AG04450 (cell line): ENCODE results near the gene CARS2. TPM values are rescaled to one million over a fixed set of nuclear protein-coding genes. Genes with fewer than 3 reads are reported as not detected.

Experiments used
- CTCF ChIA-PET: fragments of 300-600, 350-600 bp; formaldehyde crosslinking; extraction: SDS; loops from one replicate; lab custom pipeline; 2022; ENCODE audit warnings: antibody characterized with exemption, inconsistent platforms; lab: Charles Lee
- POLR2A ChIA-PET: fragments of 350-600 bp; formaldehyde crosslinking; extraction: SDS; loops from one replicate; lab custom pipeline; 2021; ENCODE audit warnings: antibody characterized with exemption, inconsistent platforms; lab: Yijun Ruan, JAX
- DNase-seq: peaks from one replicate; pipeline ENCODE4 v3.0.0-alpha.2; 2011; ENCODE audit warnings: low read depth, low spot score
- H3K27ac ChIP-seq: one replicate; pipeline ENCODE4 v1.5.1; 2012; ENCODE audit warnings: low read depth, low read length, control low read depth
- H3K27me3 ChIP-seq: one replicate; pipeline ENCODE4 v1.6.0; 2012; ENCODE audit warnings: low read length; ENCODE audit not compliant: control insufficient read depth, insufficient read depth
- H3K4me3 ChIP-seq: 2 replicates; pipeline ENCODE4 v1.5.1; 2011; ENCODE audit warnings: mild to moderate bottlenecking, low read depth, low read length, control low read depth
- H3K9me3 ChIP-seq: 2 replicates; pipeline ENCODE4 v1.5.1; 2012; ENCODE audit warnings: low read length; ENCODE audit not compliant: control insufficient read depth, insufficient read depth
- CTCF ChIP-seq: IDR thresholded peaks from 2 replicates; pipeline ENCODE4 v1.5.1; 2011; ENCODE audit warnings: low read depth, low read length, control low read depth, inconsistent platforms
- polyA plus RNA-seq: library from polyadenylated mRNA; depleted of rRNA; stranded (reverse); fragments of >200 nt; gene quantifications from 2 replicates; pipeline ENCODE4 v1.2.3, GENCODE V29; 2011

CARS2 gene
- polyA plus RNA-seq, 1 experiment: 51.5 TPM

- H3K27me3 ChIP-seq: no peaks in the 10 kb centered on the region
- H3K27ac ChIP-seq: no peak overlapping the region
- ChIA-PET CTCF (interaction anchor here (1.2 to 3.0 kb wide), 2 partner anchors 97 to 99 kb away, joined by 3 to 11 read pairs; no protein-coding TSS in a partner anchor), POLR2A (no interaction called here)
- DNase-seq: no peak
- no peak for TF ChIP-seq CTCF
- H3K4me3 ChIP-seq: no peak overlapping the region
- H3K9me3 ChIP-seq: peaks cover 12% of the 10 kb centered on the region; the same call in 1 of the 2 replicates
Measured at GRCh38 chr13:110719036-110719710, 13.3 kb upstream of the CARS2 start.

- Histone ChIP-seq H3K9me3 (peaks cover 12% of the 10 kb centered on the region; the same call in 1 of the 2 replicates), H3K4me3 (peak overlapping the region; percentile 90), H3K27me3 (no peaks in the 10 kb centered on the region), H3K27ac (peak overlapping the region; percentile 61)
- TF ChIP-seq CTCF: no peak
- no peak for DNase-seq
- CTCF ChIA-PET: interaction anchor here (0.9 to 3.0 kb wide), 2 partner anchors 102 to 192 kb away, joined by 3 to 11 read pairs; no protein-coding TSS in a partner anchor
- POLR2A ChIA-PET: interaction anchor here (1.3 to 1.6 kb wide), 3 partner anchors 37 to 440 kb away, joined by 3 to 5 read pairs (median 5); no protein-coding TSS in a partner anchor
Measured at GRCh38 chr13:110716247-110716515, 10.3 kb upstream of the CARS2 start.

GRCh38 chr13:110715395-110716246 lies 9.7 kb upstream of the CARS2 start:
- Histone ChIP-seq H3K27me3 (no peaks in the 10 kb centered on the region), H3K9me3 (peaks cover 12% of the 10 kb centered on the region; the same call in 1 of the 2 replicates), H3K27ac (peak overlapping the region; percentile 61), H3K4me3 (peak overlapping the region; percentile 93)
- TF ChIP-seq CTCF: peak; percentile 35
- ChIA-PET POLR2A (interaction anchor here (0.6 to 1.9 kb wide), 41 partner anchors 8 to 1729 kb away, joined by 3 to 19 read pairs (median 4); partner anchors contain the start of genes ANKRD10, CARS2 and NAXD), CTCF (interaction anchor here (3.0 kb wide), 1 partner anchor 102 kb away, joined by 11 read pairs; no protein-coding TSS in a partner anchor)
- peak; percentile 99 for DNase-seq

- Histone ChIP-seq H3K9me3 (peaks cover 12% of the 10 kb centered on the region; the same call in 1 of the 2 replicates), H3K27ac (peak overlapping the region; percentile 77), H3K4me3 (peak overlapping the region; percentile 93), H3K27me3 (no peaks in the 10 kb centered on the region)
- ChIA-PET CTCF (no interaction called here), POLR2A (interaction anchor here (0.6 to 1.9 kb wide), 43 partner anchors 9 to 1730 kb away, joined by 3 to 19 read pairs (median 4); partner anchors contain the start of genes ANKRD10, CARS2 and NAXD)
- no peak for DNase-seq
- no peak for TF ChIP-seq CTCF
Measured at GRCh38 chr13:110714797-110715394, 9.0 kb upstream of the CARS2 start.
